T-helper 1 cell treated with Interleukin-12 subunit alpha and Interleukin-12 subunit beta and Interleukin-4 antibody, amounts not matched to agents 30 ng/mL and 1 ng/mL, for 36 hours (primary cell): ENCODE data around the gene ADAP2. TPM values are rescaled to one million over a fixed set of nuclear protein-coding genes. Genes with fewer than 3 reads are reported as not detected.

Source experiments
- total RNA-seq: library from RNA; stranded (reverse); gene quantifications from 2 replicates; pipeline ENCODE4 v1.2.3, GENCODE V29; 2022

Gene ADAP2
- total RNA-seq, 1 donor from 2014 or later, result 0.59 TPM

Other genes with a start within 250 kb of the ADAP2 start
- gene CRLF3, start 97.3 kb upstream of the ADAP2 start, total RNA-seq, result 59.3 and 60.7 TPM in 2 replicates
- 21.1 and 22.2 TPM in 2 replicates for gene ATAD5, start 90.0 kb upstream of the ADAP2 start, total RNA-seq
- 13.7 and 20.7 TPM in 2 replicates for gene TEFM, start 15.7 kb upstream of the ADAP2 start, total RNA-seq
- 6.7 and 8.3 TPM in 2 replicates for gene RNF135, start 49.1 kb downstream of the ADAP2 start, total RNA-seq
- 24.0 and 25.0 TPM in 2 replicates for gene NF1, start 173.0 kb downstream of the ADAP2 start, total RNA-seq